Stimulated activated naive CD4-positive, alpha-beta T cell (primary cell): ENCODE data around the gene DYNLT2.

ENCODE experiments used
- DNase-seq, 6 experiments: peaks; one replicate each; lab custom pipeline; 2025; lab: John Stamatoyannopoulos, UW

Gene DYNLT2

GRCh38 chr6:169751242-169752073 is at the start of gene DYNLT2, which contains the start of gene ERMARD:
TSS of gene DYNLT2 (minus strand) at chr6:169751572. CDS start at chr6:169751458, 114 bp downstream.
TSS of gene ERMARD (plus strand) at chr6:169751622. CDS start at chr6:169751658, 36 bp downstream.
- DNase-seq: peak; percentile 87 to 95 (median 92)

GRCh38 chr6:169800668-169801395 is 49.5 kb upstream of the DYNLT2 start:
- DNase-seq: no peak

GRCh38 chr6:169800116-169800667 is 48.8 kb upstream of the DYNLT2 start:
- no peak for DNase-seq

- no peak for DNase-seq
Observed at GRCh38 chr6:169799474-169799926, 48.1 kb upstream of the DYNLT2 start.

- DNase-seq: no peak
Observed at GRCh38 chr6:169798764-169799473, 47.5 kb upstream of the DYNLT2 start.

- DNase-seq: no peak
Observed at GRCh38 chr6:169795196-169795595, 43.8 kb upstream of the DYNLT2 start.

GRCh38 chr6:169794317-169795055 is 43.1 kb upstream of the DYNLT2 start:
- DNase-seq: no peak

GRCh38 chr6:169793408-169793807 is 42.0 kb upstream of the DYNLT2 start:
- DNase-seq: no peak

GRCh38 chr6:169792306-169793015 is 41.1 kb upstream of the DYNLT2 start:
- DNase-seq: no peak

- DNase-seq: no peak
Observed at GRCh38 chr6:169791721-169792131, 40.4 kb upstream of the DYNLT2 start.

GRCh38 chr6:169789944-169790927 is 38.9 kb upstream of the DYNLT2 start:
- DNase-seq: peak; percentile 38 to 73 (median 53)

GRCh38 chr6:169789146-169789943 is 38.0 kb upstream of the DYNLT2 start:
- no peak for DNase-seq

- no peak for DNase-seq
Observed at GRCh38 chr6:169788809-169789145, 37.4 kb upstream of the DYNLT2 start.

GRCh38 chr6:169787797-169788196 is 36.4 kb upstream of the DYNLT2 start:
- DNase-seq: no peak

- DNase-seq: no peak
Observed at GRCh38 chr6:169786349-169786748, 35.0 kb upstream of the DYNLT2 start.

GRCh38 chr6:169785566-169785965 is 34.2 kb upstream of the DYNLT2 start:
- DNase-seq: no peak

- DNase-seq: no peak
Observed at GRCh38 chr6:169784821-169785340, 33.5 kb upstream of the DYNLT2 start.
